ENCODE data around the gene DSG3.

DSG3 gene

DNA sequence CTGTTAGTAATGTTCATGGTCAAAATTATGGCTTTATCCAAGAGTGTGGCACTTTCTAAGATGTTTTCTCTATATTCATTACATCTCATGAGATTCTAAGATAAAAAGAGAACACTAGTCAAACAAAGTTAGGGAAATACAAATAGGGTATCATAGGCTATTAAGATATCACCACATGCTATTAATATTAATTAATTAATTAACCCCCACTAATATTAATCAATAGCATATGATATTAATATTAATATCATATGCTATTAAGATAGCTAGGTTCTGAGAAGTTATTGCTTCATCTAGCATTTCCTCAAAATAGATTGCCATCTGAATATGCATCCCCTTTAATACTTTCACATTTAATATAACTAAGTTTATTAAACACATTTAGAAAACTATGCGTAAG lies 22.1 kb downstream of the DSG3 start:
- no peak overlapping the region for H3K4me3 ChIP-seq (ENCODE audit: low read length)
- no peak for DNase-seq (ENCODE audit: low read depth)
- no peak for TF ChIP-seq CTCF (IDR thresholded peaks at IDR 0.05; ENCODE audit: insufficient read depth, low read depth, low read length, missing control alignments)

DNA sequence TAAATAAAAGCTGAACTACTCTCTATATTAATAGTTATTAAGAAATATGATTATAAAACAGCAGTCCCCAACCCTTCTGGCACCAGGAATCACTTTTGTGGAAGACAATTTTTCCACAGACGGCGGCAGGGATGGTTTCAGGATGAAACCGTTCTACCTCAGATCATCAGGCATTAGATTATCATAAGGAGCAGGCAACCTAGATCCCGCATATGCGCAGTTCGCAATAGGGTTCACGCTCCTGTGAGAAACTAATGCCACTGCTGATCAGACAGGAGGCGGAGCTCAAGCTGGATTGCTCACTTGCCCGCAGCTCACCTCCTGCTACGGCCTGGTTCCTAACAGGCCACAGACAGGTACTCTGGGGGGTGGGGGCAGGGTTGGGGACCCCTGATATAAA lies 31.1 kb downstream of the DSG3 start:
- no peak for DNase-seq (ENCODE audit: low read depth)
- H3K4me3 ChIP-seq (ENCODE audit: low read length): no peak overlapping the region
- no peak for TF ChIP-seq CTCF (IDR thresholded peaks at IDR 0.05; ENCODE audit: insufficient read depth, low read depth, low read length, missing control alignments)

DNA sequence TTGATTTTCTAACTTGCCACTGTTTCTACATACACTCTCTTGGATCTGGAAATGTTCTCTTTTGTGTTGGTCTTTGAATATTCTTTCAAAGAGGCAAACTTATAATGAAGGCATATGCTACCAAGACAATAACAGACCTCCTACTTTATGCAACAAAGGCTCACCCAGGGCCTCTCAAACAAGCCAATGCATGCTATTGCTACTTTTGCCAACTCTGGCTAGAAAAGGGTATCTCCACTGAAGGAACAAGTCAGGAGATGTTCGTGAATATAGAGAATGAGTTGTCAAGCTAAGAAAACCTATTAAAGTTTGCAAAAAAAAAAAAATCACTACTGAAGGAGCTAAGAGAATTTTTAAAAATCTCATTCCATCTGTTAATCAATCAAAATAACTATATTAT lies 34.5 kb downstream of the DSG3 start:
- peak; percentile 78 for DNase-seq (ENCODE audit: low read depth)
- H3K4me3 ChIP-seq (ENCODE audit: low read length): no peak overlapping the region
- TF ChIP-seq CTCF (IDR thresholded peaks at IDR 0.05; ENCODE audit: insufficient read depth, low read depth, low read length, missing control alignments): no peak

DNA sequence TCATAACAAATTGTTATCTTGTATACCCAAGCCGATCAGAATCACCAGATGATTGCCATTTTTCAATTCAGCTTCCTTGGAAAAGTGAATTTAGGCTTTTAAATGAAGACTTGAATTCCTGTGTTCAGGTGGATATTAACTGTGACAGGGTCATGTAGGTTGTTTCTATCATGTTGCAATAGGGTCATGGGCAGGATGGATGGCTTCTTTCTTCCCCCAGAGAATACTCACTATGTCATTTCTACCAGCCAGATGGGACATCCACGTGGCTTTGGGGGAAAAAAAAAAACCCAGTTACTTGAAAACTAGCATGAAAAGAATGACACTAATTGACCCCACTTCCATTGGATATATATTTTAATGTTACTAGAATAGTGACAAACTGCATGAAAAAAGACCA lies 35.9 kb downstream of the DSG3 start:
- DNase-seq (ENCODE audit: low read depth): no peak
- no peak overlapping the region for H3K4me3 ChIP-seq (ENCODE audit: low read length)
- TF ChIP-seq CTCF (IDR thresholded peaks at IDR 0.05; ENCODE audit: insufficient read depth, low read depth, low read length, missing control alignments): no peak

DNA sequence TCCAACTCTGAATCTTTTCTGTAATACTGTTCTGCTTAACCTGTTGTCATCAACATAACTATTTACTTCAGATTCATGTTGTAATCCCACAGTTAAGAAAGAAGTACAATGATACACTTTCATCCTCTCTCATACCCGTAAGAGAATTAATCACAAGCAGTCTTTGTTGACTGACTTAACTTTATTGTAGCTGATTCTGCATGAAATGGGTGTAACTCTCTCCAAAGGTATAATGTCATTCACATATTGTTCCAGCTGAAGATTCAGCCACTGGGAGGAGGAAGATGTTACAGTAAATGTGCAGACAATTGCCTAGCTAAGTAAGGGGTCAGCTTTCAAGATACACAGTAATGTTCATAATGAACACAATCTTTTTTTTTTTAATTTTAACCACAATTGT lies 36.9 kb downstream of the DSG3 start:
- no peak overlapping the region for H3K4me3 ChIP-seq (ENCODE audit: low read length)
- peak; percentile 56 for DNase-seq (ENCODE audit: low read depth)
- TF ChIP-seq CTCF (IDR thresholded peaks at IDR 0.05; ENCODE audit: insufficient read depth, low read depth, low read length, missing control alignments): no peak

DNA sequence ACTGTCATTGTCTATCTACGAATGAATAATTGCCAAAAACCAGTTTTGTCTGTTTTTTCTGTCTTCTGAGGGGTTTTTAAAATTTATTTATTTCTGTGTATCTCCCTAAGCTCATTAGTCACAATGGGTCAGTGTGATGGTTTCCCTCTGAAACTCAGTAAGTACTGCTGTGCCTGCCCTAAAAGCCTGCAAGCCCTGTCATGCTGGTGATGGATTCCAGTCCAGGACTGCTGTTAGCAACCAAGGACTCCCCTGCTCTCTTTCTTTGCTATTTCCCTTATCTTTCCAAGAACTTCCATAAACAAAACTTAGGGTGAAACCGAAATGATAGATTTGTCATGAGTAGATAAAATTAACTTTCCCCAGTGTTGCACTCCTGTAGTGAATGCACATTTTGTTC lies 38.6 kb downstream of the DSG3 start:
- no peak overlapping the region for H3K4me3 ChIP-seq (ENCODE audit: low read length)
- peak; percentile 86 for DNase-seq (ENCODE audit: low read depth)
- TF ChIP-seq CTCF (IDR thresholded peaks at IDR 0.05; ENCODE audit: insufficient read depth, low read depth, low read length, missing control alignments): no peak

- DNase-seq (ENCODE audit: low read depth): peak; percentile 97
- no peak for TF ChIP-seq CTCF (IDR thresholded peaks at IDR 0.05; ENCODE audit: insufficient read depth, low read depth, low read length, missing control alignments)
- H3K4me3 ChIP-seq (ENCODE audit: low read length): no peak overlapping the region
Observed at GRCh38 chr18:31487246-31488015, 39.9 kb downstream of the DSG3 start.

Data from epithelial cell of esophagus (primary cell).